CD14-positive monocyte (primary cell): ENCODE measurements around the gene ATPAF1. TPM values are rescaled to one million over a fixed set of nuclear protein-coding genes. Genes with fewer than 3 reads are reported as not detected.

Experiments
- DNase-seq, 3 donors: peaks; one replicate each; pipeline ENCODE4 v3.0.0-alpha.2; 2011 to 2022
- H2AFZ ChIP-seq: 2 replicates; pipeline ENCODE4 v1.6.0; 2012; ENCODE audit warnings: mild to moderate bottlenecking, low read depth, low read length, inconsistent platforms; ENCODE audit not compliant: insufficient read depth, poor library complexity, severe bottlenecking
- H3K27ac ChIP-seq, 2 donors: 1 replicate in 1 of 2; 2 replicates in 1 of 2; pipeline ENCODE4 v1.5.1; 2012 to 2013; ENCODE audit warnings: low read length in 2 of 2, control low read depth in 1 of 2, inconsistent platforms in 1 of 2, low read depth in 1 of 2, mild to moderate bottlenecking in 1 of 2
- H3K27me3 ChIP-seq, 2 donors: one replicate each; pipeline versions ENCODE4 v1.6.0 to v1.6.1; 2011 to 2013; ENCODE audit warnings: low read length in 2 of 2; ENCODE audit not compliant: control insufficient read depth in 2 of 2, insufficient read depth in 2 of 2
- H3K36me3 ChIP-seq, 2 donors: replicated peaks in 1 of 2; 1 replicate in 1 of 2; 2 replicates in 1 of 2; pipeline versions ENCODE4 v1.5.1 to v1.6.1; 2012 to 2013; ENCODE audit warnings: low read length in 2 of 2, control low read depth in 1 of 2, inconsistent platforms in 1 of 2, mild to moderate bottlenecking in 1 of 2; ENCODE audit not compliant: insufficient read depth in 2 of 2, control insufficient read depth in 1 of 2
- H3K4me1 ChIP-seq, 2 donors: 1 replicate in 1 of 2; 2 replicates in 1 of 2; pipeline versions ENCODE4 v1.5.1 to v1.6.1; 2012 to 2013; ENCODE audit warnings: low read length in 2 of 2, control low read depth in 1 of 2, inconsistent platforms in 1 of 2, mild to moderate bottlenecking in 1 of 2, moderate library complexity in 1 of 2; ENCODE audit not compliant: insufficient read depth in 2 of 2, control insufficient read depth in 1 of 2
- H3K4me2 ChIP-seq: replicated peaks from 2 replicates; pipeline ENCODE3; 2012; ENCODE audit warnings: low read length, moderate library complexity, mild to moderate bottlenecking; ENCODE audit not compliant: poor library complexity, severe bottlenecking; ENCODE audit errors: extremely low read depth
- H3K4me3 ChIP-seq, 3 experiments: fragments of 200-600 bp in 1 of 3; sonication (generic) in 1 of 3; replicated peaks in 1 of 3; 1 replicate in 2 of 3; 2 replicates in 1 of 3; pipeline ENCODE4 v1.5.1; 2011 to 2013; ENCODE audit warnings: low read length in 3 of 3, mild to moderate bottlenecking in 3 of 3, control low read depth in 2 of 3, low read depth in 2 of 3, inconsistent platforms in 1 of 3, moderate library complexity in 1 of 3
- H3K79me2 ChIP-seq: 2 replicates; pipeline ENCODE4 v1.6.0; 2012; ENCODE audit warnings: mild to moderate bottlenecking, control low read depth, inconsistent platforms, low read length, moderate library complexity; ENCODE audit not compliant: insufficient read depth
- H3K9ac ChIP-seq: 2 replicates; pipeline ENCODE4 v1.6.0; 2017; ENCODE audit warnings: low read length, mild to moderate bottlenecking; ENCODE audit not compliant: insufficient read depth, poor library complexity, severe bottlenecking
- H3K9me3 ChIP-seq, 2 donors: replicated peaks in 1 of 2; 1 replicate in 1 of 2; 2 replicates in 1 of 2; pipeline versions ENCODE4 v1.5.1 to v1.6.1; 2012 to 2013; ENCODE audit warnings: low read length in 2 of 2, control low read depth in 1 of 2; ENCODE audit not compliant: control insufficient read depth in 1 of 2, insufficient read depth in 1 of 2
- H4K20me1 ChIP-seq: 2 replicates; pipeline ENCODE4 v1.6.0; 2012; ENCODE audit warnings: mild to moderate bottlenecking, low read length, control low read depth, moderate library complexity; ENCODE audit not compliant: insufficient read depth
- H3K27ac Mint-ChIP-seq, 7 donors: one replicate each; pipeline ENCODE4 v1.8.0; 2020; ENCODE audit warnings: mild to moderate bottlenecking in 7 of 7, mixed read lengths in 7 of 7, moderate library complexity in 6 of 7, inconsistent platforms in 2 of 7
- H3K27me3 Mint-ChIP-seq, 3 donors: one replicate each; pipeline ENCODE4 v1.8.0; 2021 to 2022; ENCODE audit warnings: low read depth in 3 of 3, mild to moderate bottlenecking in 3 of 3, mixed read lengths in 3 of 3, moderate library complexity in 3 of 3, inconsistent platforms in 1 of 3
- H3K36me3 Mint-ChIP-seq, 2 donors: one replicate each; pipeline ENCODE4 v1.8.0; 2020; ENCODE audit warnings: mixed read lengths in 2 of 2, inconsistent platforms in 1 of 2, mild to moderate bottlenecking in 1 of 2
- H3K4me1 Mint-ChIP-seq: one replicate; pipeline ENCODE4 v1.8.0; 2020; ENCODE audit warnings: mild to moderate bottlenecking, mixed read lengths
- H3K4me3 Mint-ChIP-seq, 2 donors: one replicate each; pipeline ENCODE4 v1.8.0; 2020; ENCODE audit warnings: mild to moderate bottlenecking in 2 of 2, mixed read lengths in 2 of 2, moderate library complexity in 1 of 2
- H3K9me3 Mint-ChIP-seq, 7 donors: one replicate each; pipeline ENCODE4 v1.8.0; 2020 to 2022; ENCODE audit warnings: mixed read lengths in 7 of 7, mild to moderate bottlenecking in 6 of 7, moderate library complexity in 6 of 7, inconsistent platforms in 2 of 7
- WGBS: methylation state at CpG from one replicate; pipeline ENCODE4 v1.1.5; 2013; ENCODE audit warnings: missing lambda C conversion rate; ENCODE audit not compliant: insufficient coverage; 5-methylcytosine and 5-hydroxymethylcytosine counted together
- intact Hi-C, 2 donors: fragments of 100-400 bp; cut with micrococcal nuclease; formaldehyde crosslinking; loops; one replicate each; pipeline versions ENCODE4 v1.15.0 to v1.15.1; 2023
- polyA plus RNA-seq, 3 donors: library from polyadenylated mRNA; depleted of rRNA in 1 of 3; unstranded in 2 of 3; stranded (reverse) in 1 of 3; fragments of 300-500 nt in 2 of 3; fragments of >200 nt in 1 of 3; fragmentation: Illumina TruSeq in 2 of 3; gene quantifications; 1 replicate in 2 of 3; 2 replicates in 1 of 3; pipeline ENCODE4 v1.2.3, GENCODE V29; 2012 to 2021
- TF ChIP-seq, protein P1 (sequence below): fragments of 200-600 bp; IDR thresholded peaks from one replicate; pipeline ENCODE4 v1.8.0; 2022; ENCODE audit warnings: antibody characterized with exemption, mild to moderate bottlenecking

ATPAF1 gene
- polyA plus RNA-seq, 3 donors = 16.9 to 45.4 (median 33.4) TPM

DNA sequence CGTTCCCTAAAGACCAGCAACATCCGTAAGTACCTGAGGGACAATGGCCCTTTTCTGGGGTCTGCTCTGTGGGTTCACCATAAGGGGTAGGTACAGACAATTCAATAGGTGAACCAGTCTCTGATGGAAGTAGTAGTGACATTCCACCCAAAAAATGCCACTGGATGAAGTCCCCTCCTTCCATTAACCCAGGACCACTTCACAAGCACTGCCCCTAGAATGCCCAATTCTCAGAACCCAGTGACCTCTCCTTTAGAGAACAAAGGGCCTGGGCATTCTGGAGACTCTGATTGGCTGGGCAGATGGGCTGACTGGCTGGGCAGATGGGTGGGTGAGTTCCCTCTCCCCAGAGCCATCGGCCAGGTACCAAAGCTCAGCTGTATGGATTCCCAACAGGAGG lies 3.4 kb upstream of the ATPAF1 start, which contains the start of gene TEX38:
TSS of gene TEX38 (plus strand) at position 301 of the 400 bp plus-strand sequence. CDS start at position 382, 81 bp downstream.
- Mint-ChIP-seq H3K36me3 (peaks cover 35 to 43% of the 10 kb centered on the region in 2 donors), H3K4me1 (peaks cover 12% of the 10 kb centered on the region), H3K27me3 (no peaks in the 10 kb centered on the region), H3K9me3 (no peaks in the 10 kb centered on the region), H3K27ac (peak within 1 kb of the TSS in 2 of 7 donors; percentile 18 to 30), H3K4me3 (no peak within 1 kb of the TSS)
- DNase-seq = no peak
- peaks cover 11 to 13% of the 10 kb centered on the region in 2 donors for H3K4me1 ChIP-seq
- intact Hi-C loops = no loop called here
- H3K27ac ChIP-seq = no peak within 1 kb of the TSS
- TF ChIP-seq, protein P1, sequence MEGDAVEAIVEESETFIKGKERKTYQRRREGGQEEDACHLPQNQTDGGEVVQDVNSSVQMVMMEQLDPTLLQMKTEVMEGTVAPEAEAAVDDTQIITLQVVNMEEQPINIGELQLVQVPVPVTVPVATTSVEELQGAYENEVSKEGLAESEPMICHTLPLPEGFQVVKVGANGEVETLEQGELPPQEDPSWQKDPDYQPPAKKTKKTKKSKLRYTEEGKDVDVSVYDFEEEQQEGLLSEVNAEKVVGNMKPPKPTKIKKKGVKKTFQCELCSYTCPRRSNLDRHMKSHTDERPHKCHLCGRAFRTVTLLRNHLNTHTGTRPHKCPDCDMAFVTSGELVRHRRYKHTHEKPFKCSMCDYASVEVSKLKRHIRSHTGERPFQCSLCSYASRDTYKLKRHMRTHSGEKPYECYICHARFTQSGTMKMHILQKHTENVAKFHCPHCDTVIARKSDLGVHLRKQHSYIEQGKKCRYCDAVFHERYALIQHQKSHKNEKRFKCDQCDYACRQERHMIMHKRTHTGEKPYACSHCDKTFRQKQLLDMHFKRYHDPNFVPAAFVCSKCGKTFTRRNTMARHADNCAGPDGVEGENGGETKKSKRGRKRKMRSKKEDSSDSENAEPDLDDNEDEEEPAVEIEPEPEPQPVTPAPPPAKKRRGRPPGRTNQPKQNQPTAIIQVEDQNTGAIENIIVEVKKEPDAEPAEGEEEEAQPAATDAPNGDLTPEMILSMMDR = no peak
- H4K20me1 ChIP-seq = no peaks in the 10 kb centered on the region
- H3K27me3 ChIP-seq = no peaks in the 10 kb centered on the region
- no CpG with 5 or more reads among the region's 3 CpGs for WGBS
- H3K4me2 ChIP-seq = no peak within 1 kb of the TSS
- no peak within 1 kb of the TSS for H3K9ac ChIP-seq
- H3K4me3 ChIP-seq = no peak within 1 kb of the TSS
- peaks cover 25 to 39% of the 10 kb centered on the region in 2 donors for H3K36me3 ChIP-seq
- H2AFZ ChIP-seq = no peak within 1 kb of the TSS
- H3K79me2 ChIP-seq = peaks cover 10% of the 10 kb centered on the region
- H3K9me3 ChIP-seq = no peaks in the 10 kb centered on the region

DNA sequence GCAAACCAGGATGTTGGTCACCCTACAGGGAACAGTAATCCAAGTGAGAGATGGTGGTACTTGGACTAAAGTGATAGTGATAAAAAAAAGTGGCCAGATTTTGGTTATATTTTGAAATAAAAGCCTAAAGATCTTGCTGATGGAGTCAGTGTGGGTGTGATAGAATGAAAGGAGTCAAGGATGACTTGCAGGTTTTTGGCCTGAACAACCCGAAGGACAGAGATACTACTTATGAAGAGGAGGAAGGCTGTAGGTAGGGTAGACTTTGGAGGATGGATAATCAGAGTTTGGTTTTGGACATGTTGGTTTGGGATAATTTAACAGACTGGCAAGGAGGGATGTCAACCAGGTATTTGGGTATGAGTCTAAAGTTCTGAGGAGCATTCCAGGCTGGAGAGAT lies 2.0 kb upstream of the ATPAF1 start:
- Histone ChIP-seq H2AFZ (no peak overlapping the region), H3K9ac (no peak overlapping the region), H3K4me2 (no peak overlapping the region), H3K4me3 (no peak overlapping the region), H3K27me3 (no peaks in the 10 kb centered on the region), H4K20me1 (no peaks in the 10 kb centered on the region), H3K36me3 (peaks cover 12 to 28% of the 10 kb centered on the region in 2 donors), H3K27ac (no peak overlapping the region), H3K4me1 (peaks cover 11 to 13% of the 10 kb centered on the region in 2 donors), H3K79me2 (peaks cover 15% of the 10 kb centered on the region), H3K9me3 (no peaks in the 10 kb centered on the region)
- Mint-ChIP-seq H3K36me3 (peaks cover 23 to 33% of the 10 kb centered on the region in 2 donors), H3K9me3 (no peaks in the 10 kb centered on the region), H3K27ac (no peak overlapping the region), H3K27me3 (no peaks in the 10 kb centered on the region), H3K4me1 (peaks cover 13% of the 10 kb centered on the region), H3K4me3 (no peak overlapping the region)
- WGBS = 75% methylated on average over 1 of the region's 1 CpG
- TF ChIP-seq, protein P1 = no peak
- intact Hi-C loops = no loop called here
- DNase-seq = no peak
